ENCODE measurements around the gene SAC3D1.

SAC3D1 gene

GRCh38 chr11:65058012-65058411 lies 17.0 kb downstream of the SAC3D1 start:
- TF ChIP-seq CTCF (IDR thresholded peaks at IDR 0.05; ENCODE audit: insufficient read depth, low read depth, low read length, missing control alignments): no peak
- DNase-seq (ENCODE audit: low read depth): no peak
- H3K4me3 ChIP-seq (ENCODE audit: low read length): no peak overlapping the region

GRCh38 chr11:65058419-65059054 lies 17.5 kb downstream of the SAC3D1 start, which contains the start of gene NAALADL1:
Gene NAALADL1, minus strand, starts transcription at chr11:65058553. Its CDS starts 32 bp downstream, at chr11:65058521.
- no peak within 1 kb of the TSS for H3K4me3 ChIP-seq (ENCODE audit: low read length)
- TF ChIP-seq CTCF (IDR thresholded peaks at IDR 0.05; ENCODE audit: insufficient read depth, low read depth, low read length, missing control alignments): no peak
- DNase-seq (ENCODE audit: low read depth): no peak

- no peak for DNase-seq (ENCODE audit: low read depth)
- TF ChIP-seq CTCF (IDR thresholded peaks at IDR 0.05; ENCODE audit: insufficient read depth, low read depth, low read length, missing control alignments): no peak
- no peak overlapping the region for H3K4me3 ChIP-seq (ENCODE audit: low read length)
Observed at GRCh38 chr11:65059523-65059922, 18.5 kb downstream of the SAC3D1 start.

GRCh38 chr11:65059959-65060824 lies 19.2 kb downstream of the SAC3D1 start:
- no peak for TF ChIP-seq CTCF (IDR thresholded peaks at IDR 0.05; ENCODE audit: insufficient read depth, low read depth, low read length, missing control alignments)
- DNase-seq (ENCODE audit: low read depth): no peak
- H3K4me3 ChIP-seq (ENCODE audit: low read length): no peak overlapping the region

GRCh38 chr11:65060913-65061408 lies 20.0 kb downstream of the SAC3D1 start:
- peak; percentile 26 for DNase-seq (ENCODE audit: low read depth)
- TF ChIP-seq CTCF (IDR thresholded peaks at IDR 0.05; ENCODE audit: insufficient read depth, low read depth, low read length, missing control alignments): peak; percentile 19
- H3K4me3 ChIP-seq (ENCODE audit: low read length): no peak overlapping the region

- no peak for TF ChIP-seq CTCF (IDR thresholded peaks at IDR 0.05; ENCODE audit: insufficient read depth, low read depth, low read length, missing control alignments)
- no peak overlapping the region for H3K4me3 ChIP-seq (ENCODE audit: low read length)
- peak; percentile 65 for DNase-seq (ENCODE audit: low read depth)
Observed at GRCh38 chr11:65063532-65063931, 22.5 kb downstream of the SAC3D1 start.

Data from epithelial cell of esophagus (primary cell).